Lower leg skin (tissue), 4 donors: Measurements from ENCODE around the gene PTPN3. TPM values are rescaled to one million over a fixed set of nuclear protein-coding genes. Genes with fewer than 3 reads are reported as not detected.

Source experiments
- DNase-seq, 2 donors: peaks; one replicate each; pipeline ENCODE4 v3.0.0-alpha.2; 2019; ENCODE audit warnings: low spot score in 2 of 2
- H3K4me3 ChIP-seq: fragments of 200-600 bp; sonication (generic); 2 replicates; pipeline ENCODE4 v1.5.1; 2017; ENCODE audit warnings: mild to moderate bottlenecking, low read depth; ENCODE audit not compliant: poor library complexity, severe bottlenecking
- POLR2A ChIP-seq, 2 donors: fragments of 450-650 bp; IDR thresholded peaks; one replicate each; pipeline ENCODE4 v1.6.1; 2016 to 2017; ENCODE audit warnings: antibody characterized with exemption in 2 of 2, mild to moderate bottlenecking in 1 of 2, moderate library complexity in 1 of 2
- WGBS, 2 donors: methylation state at CpG; one replicate each; pipeline ENCODE4 v1.1.5; 2018; 5-methylcytosine and 5-hydroxymethylcytosine counted together
- intact Hi-C: fragments of 100-400 bp; cut with DNase I; formaldehyde crosslinking; loops from one replicate; pipeline ENCODE4 v1.15.0; 2023; ENCODE audit warnings: low total_unique reads
- total RNA-seq, 4 donors: library from RNA; depleted of rRNA; stranded (reverse); fragments of >200 nt; gene quantifications; one replicate each; pipeline ENCODE4 v1.1.0, GENCODE V29; 2016
- TF ChIP-seq, protein P1 (sequence below), 3 donors: fragments of 450-650 bp; IDR thresholded peaks; one replicate each; pipeline ENCODE4 v1.5.1; 2016; ENCODE audit warnings: antibody characterized with exemption in 3 of 3, mild to moderate bottlenecking in 3 of 3, moderate library complexity in 2 of 3

Gene PTPN3
- total RNA-seq, 4 donors from 2014 or later = 36.4 to 44.5 (median 40.7) TPM

DNA sequence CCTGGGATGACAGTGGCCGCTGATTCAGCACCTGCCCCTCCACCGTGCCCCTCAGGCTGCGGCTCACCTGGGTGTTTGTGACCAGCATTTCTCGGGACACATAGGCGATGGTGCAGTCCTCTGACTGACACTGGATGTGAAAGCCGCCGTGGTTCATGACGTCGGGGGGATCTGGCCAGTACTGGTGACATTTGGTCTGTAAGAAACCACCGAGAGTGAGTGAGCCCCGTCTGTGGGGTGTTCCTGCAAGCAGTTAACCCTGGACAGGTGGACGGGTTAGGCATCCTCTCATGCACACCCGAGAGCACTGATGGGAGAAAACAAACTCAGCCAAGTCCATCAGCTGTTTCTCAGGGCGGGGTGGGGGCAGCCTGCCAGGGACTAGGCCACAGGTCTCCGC lies 114.8 kb downstream of the PTPN3 start:
- WGBS, 2 donors = 78 to 86% methylated on average over 14 to 15 of the region's 15 CpGs
- intact Hi-C loops = no loop called here

DNA sequence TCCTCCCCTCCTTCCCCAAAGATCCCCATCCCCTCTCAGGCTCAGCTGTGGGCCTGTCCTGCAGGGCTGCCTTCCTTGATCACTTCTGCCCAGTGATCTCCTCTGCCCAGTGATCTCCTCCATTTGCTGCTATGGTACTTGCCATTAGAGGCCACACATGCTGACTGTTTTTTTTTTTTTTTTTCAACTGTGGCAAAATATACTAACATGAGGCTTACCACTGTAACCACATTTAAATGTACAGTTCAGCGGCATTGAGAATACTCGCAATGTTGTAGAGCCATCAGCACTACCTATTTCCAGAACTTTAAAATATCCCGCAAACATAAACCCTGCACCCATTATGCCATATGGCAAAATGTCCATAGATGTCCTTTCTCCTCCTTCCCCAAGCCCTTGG lies 115.5 kb downstream of the PTPN3 start:
- no peak for DNase-seq
- WGBS, 2 donors = 93 to 98% methylated on average over 3 of the region's 3 CpGs
- TF ChIP-seq, protein P1, sequence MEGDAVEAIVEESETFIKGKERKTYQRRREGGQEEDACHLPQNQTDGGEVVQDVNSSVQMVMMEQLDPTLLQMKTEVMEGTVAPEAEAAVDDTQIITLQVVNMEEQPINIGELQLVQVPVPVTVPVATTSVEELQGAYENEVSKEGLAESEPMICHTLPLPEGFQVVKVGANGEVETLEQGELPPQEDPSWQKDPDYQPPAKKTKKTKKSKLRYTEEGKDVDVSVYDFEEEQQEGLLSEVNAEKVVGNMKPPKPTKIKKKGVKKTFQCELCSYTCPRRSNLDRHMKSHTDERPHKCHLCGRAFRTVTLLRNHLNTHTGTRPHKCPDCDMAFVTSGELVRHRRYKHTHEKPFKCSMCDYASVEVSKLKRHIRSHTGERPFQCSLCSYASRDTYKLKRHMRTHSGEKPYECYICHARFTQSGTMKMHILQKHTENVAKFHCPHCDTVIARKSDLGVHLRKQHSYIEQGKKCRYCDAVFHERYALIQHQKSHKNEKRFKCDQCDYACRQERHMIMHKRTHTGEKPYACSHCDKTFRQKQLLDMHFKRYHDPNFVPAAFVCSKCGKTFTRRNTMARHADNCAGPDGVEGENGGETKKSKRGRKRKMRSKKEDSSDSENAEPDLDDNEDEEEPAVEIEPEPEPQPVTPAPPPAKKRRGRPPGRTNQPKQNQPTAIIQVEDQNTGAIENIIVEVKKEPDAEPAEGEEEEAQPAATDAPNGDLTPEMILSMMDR (IDR thresholded peaks at IDR 0.05) = no peak
- no peak for TF ChIP-seq POLR2A (IDR thresholded peaks at IDR 0.05)
- intact Hi-C loops = no loop called here
- no peak overlapping the region for H3K4me3 ChIP-seq

More for the DNA sequence above, 114.8 kb downstream of the PTPN3 start:
- H3K4me3 ChIP-seq = no peak overlapping the region
- TF ChIP-seq POLR2A (IDR thresholded peaks at IDR 0.05) = no peak
- TF ChIP-seq, protein P1 (IDR thresholded peaks at IDR 0.05) = no peak
- no peak for DNase-seq

DNA sequence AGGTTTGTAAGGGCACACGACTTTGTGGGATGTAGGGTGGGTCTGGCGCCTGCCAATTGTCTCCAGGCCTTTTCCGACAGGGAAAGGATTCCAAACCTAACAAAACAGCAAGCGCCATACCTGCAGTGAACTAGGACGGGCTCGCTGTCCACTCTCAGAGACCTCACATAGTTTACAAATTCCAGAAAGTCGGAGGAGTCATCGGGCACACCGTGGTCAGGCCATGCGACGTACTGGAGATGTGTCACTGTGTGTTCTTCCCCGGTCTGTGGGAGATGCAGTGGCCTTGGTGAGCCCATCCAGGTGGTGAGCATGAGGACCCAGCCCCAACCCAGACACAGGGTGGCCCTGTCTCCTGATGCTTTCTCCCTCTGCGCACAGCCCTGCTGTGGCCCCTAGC lies 115.9 kb downstream of the PTPN3 start:
- no peak for TF ChIP-seq POLR2A (IDR thresholded peaks at IDR 0.05)
- TF ChIP-seq, protein P1 (IDR thresholded peaks at IDR 0.05) = no peak
- WGBS, 2 donors = 90 to 92% methylated on average over 13 of the region's 13 CpGs
- H3K4me3 ChIP-seq = no peak overlapping the region
- intact Hi-C loops = no loop called here
- no peak for DNase-seq

DNA sequence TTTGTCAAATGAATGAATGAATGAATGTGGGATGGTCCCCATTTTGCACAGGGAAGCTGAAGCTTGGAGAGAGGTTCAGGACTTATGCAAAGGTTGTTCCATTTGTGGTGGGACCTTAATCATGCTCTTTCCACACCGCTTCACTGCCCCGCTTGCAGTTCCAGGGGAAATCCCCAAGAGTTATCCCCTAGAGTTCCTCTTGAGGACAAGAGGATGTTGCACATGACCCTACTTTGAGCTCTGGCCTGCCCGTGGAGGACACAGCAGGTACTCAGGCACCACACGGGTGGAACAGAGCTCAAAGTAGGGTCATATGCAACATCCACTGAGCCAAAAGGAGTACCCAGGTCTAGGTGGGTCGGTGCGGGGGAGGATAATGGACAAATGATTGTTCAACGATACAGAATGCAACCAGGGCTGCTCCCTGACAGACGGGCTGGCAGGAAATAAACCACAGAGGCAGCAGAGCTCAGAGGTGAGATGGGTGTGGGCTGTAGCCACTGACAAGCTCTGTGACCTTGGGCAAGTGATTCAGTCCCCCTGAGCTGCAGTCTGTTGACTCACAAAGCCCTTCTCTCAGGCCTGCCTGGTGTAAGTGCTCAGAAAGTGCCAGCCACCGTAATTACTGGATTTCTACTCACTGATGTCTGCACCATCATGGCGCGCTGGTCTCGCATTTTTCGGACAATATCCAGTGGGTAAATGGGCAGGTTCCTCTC lies 116.9 kb downstream of the PTPN3 start:
- 83 to 92% methylated on average over 13 of the region's 13 CpGs for WGBS, 2 donors

DNA sequence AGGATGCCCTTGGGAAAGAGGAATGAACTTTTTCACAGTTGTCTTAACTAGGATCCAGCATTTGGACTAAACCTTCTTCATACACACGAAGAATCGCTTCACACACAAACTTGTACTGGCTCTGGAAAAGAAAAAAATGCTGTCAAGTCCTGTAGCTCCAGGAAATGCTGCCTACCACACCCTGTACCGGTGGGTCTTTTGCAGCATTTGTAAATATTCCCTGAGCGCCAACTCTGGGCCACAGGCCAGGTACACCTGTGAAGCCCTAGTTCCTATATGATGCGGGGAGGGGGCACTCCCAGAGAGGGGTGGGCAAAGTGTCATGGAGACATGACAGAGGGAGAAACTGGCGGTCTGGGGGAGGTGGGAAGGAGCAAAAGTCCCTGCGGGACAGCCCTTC lies 118.6 kb downstream of the PTPN3 start:
- TF ChIP-seq, protein P1 (IDR thresholded peaks at IDR 0.05) = no peak
- TF ChIP-seq POLR2A (IDR thresholded peaks at IDR 0.05) = no peak
- WGBS, 2 donors = 86 to 91% methylated on average over 7 of the region's 7 CpGs
- DNase-seq = no peak
- intact Hi-C loops = no loop called here
- H3K4me3 ChIP-seq = no peak overlapping the region

More for the DNA sequence above, 116.9 kb downstream of the PTPN3 start:
- intact Hi-C loops = no loop called here
- no peak overlapping the region for H3K4me3 ChIP-seq
- TF ChIP-seq, protein P1 (IDR thresholded peaks at IDR 0.05) = no peak
- TF ChIP-seq POLR2A (IDR thresholded peaks at IDR 0.05) = no peak
- DNase-seq = no peak

DNA sequence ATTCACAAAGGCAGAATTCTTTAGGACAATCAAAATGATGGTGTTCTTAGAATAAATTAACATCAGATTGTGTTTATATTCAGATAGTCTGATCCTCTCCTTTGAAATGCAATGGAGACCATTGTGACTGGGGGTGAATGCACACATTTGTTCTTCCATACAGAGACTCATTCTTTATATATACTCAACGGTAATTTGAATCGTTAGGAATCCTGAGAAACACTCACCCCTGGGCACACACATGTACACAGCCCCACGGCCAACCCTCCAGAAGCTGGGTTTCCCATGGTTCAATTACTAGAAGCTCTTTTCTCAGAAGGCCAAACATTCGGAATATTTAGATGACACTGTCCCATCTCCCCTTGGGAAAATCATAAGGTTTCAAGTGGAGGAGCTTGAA lies 119.8 kb downstream of the PTPN3 start:
- intact Hi-C loops = no loop called here
- DNase-seq = no peak
- H3K4me3 ChIP-seq = no peak overlapping the region
- TF ChIP-seq, protein P1 (IDR thresholded peaks at IDR 0.05) = no peak
- 90 to 92% methylated on average over 4 of the region's 4 CpGs for WGBS, 2 donors
